ENCODE data around the gene CLK4. TPM values are rescaled to one million over a fixed set of nuclear protein-coding genes. Genes with fewer than 3 reads are reported as not detected.

CLK4 gene
- total RNA-seq, 1 experiment from 2014 or later, result 27.7 TPM

GRCh38 chr5:178561746-178562264 lies 65.0 kb downstream of the CLK4 start:
- H3K27me3 ChIP-seq (ENCODE audit: low read length), result no peaks in the 10 kb centered on the region
- DNase-seq, result no peak
- H3K4me3 ChIP-seq (ENCODE audit: low read length), result no peak overlapping the region
- H3K4me2 ChIP-seq (ENCODE audit: low read depth, low read length, poor library complexity, severe bottlenecking), result no peak overlapping the region
- H3K36me3 ChIP-seq (ENCODE audit: insufficient read depth, low read length), result no peaks in the 10 kb centered on the region
- no peaks in the 10 kb centered on the region for H3K9me2 ChIP-seq (replicated peaks; ENCODE audit: insufficient read depth, low read length)
- no peaks in the 10 kb centered on the region for H3K9me3 ChIP-seq (ENCODE audit: low read length)
- no peak overlapping the region for H3K9ac ChIP-seq (ENCODE audit: low read length)
- H3K27ac ChIP-seq (ENCODE audit: low read length), result no peak overlapping the region
- H4K20me1 ChIP-seq (ENCODE audit: insufficient read depth, low read depth, low read length), result no peaks in the 10 kb centered on the region
- no peaks in the 10 kb centered on the region for H3K4me1 ChIP-seq (ENCODE audit: low read length)
- no peak overlapping the region for H2AFZ ChIP-seq (ENCODE audit: low read length)
- H3K79me2 ChIP-seq (ENCODE audit: low read length), result no peaks in the 10 kb centered on the region

GRCh38 chr5:178560911-178561310 lies 65.9 kb downstream of the CLK4 start:
- Histone ChIP-seq H3K27me3 (ENCODE audit: low read length) (no peaks in the 10 kb centered on the region), H3K4me1 (ENCODE audit: low read length) (no peaks in the 10 kb centered on the region), H3K4me2 (ENCODE audit: low read depth, low read length, poor library complexity, severe bottlenecking) (no peak overlapping the region), H2AFZ (ENCODE audit: low read length) (no peak overlapping the region), H4K20me1 (ENCODE audit: insufficient read depth, low read depth, low read length) (no peaks in the 10 kb centered on the region), H3K9me3 (ENCODE audit: low read length) (no peaks in the 10 kb centered on the region), H3K79me2 (ENCODE audit: low read length) (no peaks in the 10 kb centered on the region), H3K4me3 (ENCODE audit: low read length) (no peak overlapping the region), H3K9ac (ENCODE audit: low read length) (no peak overlapping the region), H3K27ac (ENCODE audit: low read length) (no peak overlapping the region), H3K36me3 (ENCODE audit: insufficient read depth, low read length) (no peaks in the 10 kb centered on the region), H3K9me2 (replicated peaks; ENCODE audit: insufficient read depth, low read length) (no peaks in the 10 kb centered on the region)
- no peak for DNase-seq

- Histone ChIP-seq H4K20me1 (ENCODE audit: insufficient read depth, low read depth, low read length) (no peaks in the 10 kb centered on the region), H3K36me3 (ENCODE audit: insufficient read depth, low read length) (no peaks in the 10 kb centered on the region), H3K4me1 (ENCODE audit: low read length) (no peaks in the 10 kb centered on the region), H3K27me3 (ENCODE audit: low read length) (no peaks in the 10 kb centered on the region), H3K9ac (ENCODE audit: low read length) (no peak overlapping the region), H3K9me3 (ENCODE audit: low read length) (no peaks in the 10 kb centered on the region), H3K79me2 (ENCODE audit: low read length) (no peaks in the 10 kb centered on the region), H3K9me2 (replicated peaks; ENCODE audit: insufficient read depth, low read length) (no peaks in the 10 kb centered on the region), H3K4me3 (ENCODE audit: low read length) (no peak overlapping the region), H2AFZ (ENCODE audit: low read length) (no peak overlapping the region), H3K27ac (ENCODE audit: low read length) (no peak overlapping the region), H3K4me2 (ENCODE audit: low read depth, low read length, poor library complexity, severe bottlenecking) (no peak overlapping the region)
- DNase-seq, result no peak
Measured at GRCh38 chr5:178557416-178557815, 69.4 kb downstream of the CLK4 start.

GRCh38 chr5:178555771-178556211 lies 71.1 kb downstream of the CLK4 start:
- Histone ChIP-seq H3K9me2 (replicated peaks; ENCODE audit: insufficient read depth, low read length) (no peaks in the 10 kb centered on the region), H3K79me2 (ENCODE audit: low read length) (no peaks in the 10 kb centered on the region), H3K27me3 (ENCODE audit: low read length) (no peaks in the 10 kb centered on the region), H3K4me1 (ENCODE audit: low read length) (no peaks in the 10 kb centered on the region), H3K9ac (ENCODE audit: low read length) (no peak overlapping the region), H3K36me3 (ENCODE audit: insufficient read depth, low read length) (no peaks in the 10 kb centered on the region), H3K4me3 (ENCODE audit: low read length) (no peak overlapping the region), H4K20me1 (ENCODE audit: insufficient read depth, low read depth, low read length) (no peaks in the 10 kb centered on the region), H3K27ac (ENCODE audit: low read length) (no peak overlapping the region), H3K9me3 (ENCODE audit: low read length) (no peaks in the 10 kb centered on the region), H3K4me2 (ENCODE audit: low read depth, low read length, poor library complexity, severe bottlenecking) (no peak overlapping the region), H2AFZ (ENCODE audit: low read length) (no peak overlapping the region)
- DNase-seq, result no peak

- Histone ChIP-seq H3K4me1 (ENCODE audit: low read length) (no peaks in the 10 kb centered on the region), H4K20me1 (ENCODE audit: insufficient read depth, low read depth, low read length) (no peaks in the 10 kb centered on the region), H3K36me3 (ENCODE audit: insufficient read depth, low read length) (no peaks in the 10 kb centered on the region), H3K9ac (ENCODE audit: low read length) (no peak overlapping the region), H3K9me3 (ENCODE audit: low read length) (no peaks in the 10 kb centered on the region), H2AFZ (ENCODE audit: low read length) (no peak overlapping the region), H3K4me3 (ENCODE audit: low read length) (no peak overlapping the region), H3K4me2 (ENCODE audit: low read depth, low read length, poor library complexity, severe bottlenecking) (no peak overlapping the region), H3K9me2 (replicated peaks; ENCODE audit: insufficient read depth, low read length) (no peaks in the 10 kb centered on the region), H3K27me3 (ENCODE audit: low read length) (no peaks in the 10 kb centered on the region), H3K27ac (ENCODE audit: low read length) (no peak overlapping the region), H3K79me2 (ENCODE audit: low read length) (no peaks in the 10 kb centered on the region)
- DNase-seq, result no peak
Measured at GRCh38 chr5:178555005-178555404, 71.8 kb downstream of the CLK4 start.

- Histone ChIP-seq H3K9me3 (ENCODE audit: low read length) (no peaks in the 10 kb centered on the region), H3K4me1 (ENCODE audit: low read length) (no peaks in the 10 kb centered on the region), H3K79me2 (ENCODE audit: low read length) (no peaks in the 10 kb centered on the region), H3K36me3 (ENCODE audit: insufficient read depth, low read length) (no peaks in the 10 kb centered on the region), H3K27ac (ENCODE audit: low read length) (no peak overlapping the region), H3K9me2 (replicated peaks; ENCODE audit: insufficient read depth, low read length) (no peaks in the 10 kb centered on the region), H2AFZ (ENCODE audit: low read length) (no peak overlapping the region), H3K4me2 (ENCODE audit: low read depth, low read length, poor library complexity, severe bottlenecking) (no peak overlapping the region), H4K20me1 (ENCODE audit: insufficient read depth, low read depth, low read length) (no peaks in the 10 kb centered on the region), H3K9ac (ENCODE audit: low read length) (no peak overlapping the region), H3K4me3 (ENCODE audit: low read length) (no peak overlapping the region), H3K27me3 (ENCODE audit: low read length) (no peaks in the 10 kb centered on the region)
- no peak for DNase-seq
Measured at GRCh38 chr5:178554311-178554710, 72.5 kb downstream of the CLK4 start.

GRCh38 chr5:178553517-178553916 lies 73.3 kb downstream of the CLK4 start:
- H3K4me3 ChIP-seq (ENCODE audit: low read length), result no peak overlapping the region
- H3K27me3 ChIP-seq (ENCODE audit: low read length), result no peaks in the 10 kb centered on the region
- no peak for DNase-seq
- no peak overlapping the region for H3K4me2 ChIP-seq (ENCODE audit: low read depth, low read length, poor library complexity, severe bottlenecking)
- H3K27ac ChIP-seq (ENCODE audit: low read length), result no peak overlapping the region
- no peaks in the 10 kb centered on the region for H4K20me1 ChIP-seq (ENCODE audit: insufficient read depth, low read depth, low read length)
- H3K9me3 ChIP-seq (ENCODE audit: low read length), result no peaks in the 10 kb centered on the region
- H3K36me3 ChIP-seq (ENCODE audit: insufficient read depth, low read length), result no peaks in the 10 kb centered on the region
- H3K9ac ChIP-seq (ENCODE audit: low read length), result no peak overlapping the region
- no peaks in the 10 kb centered on the region for H3K4me1 ChIP-seq (ENCODE audit: low read length)
- no peaks in the 10 kb centered on the region for H3K79me2 ChIP-seq (ENCODE audit: low read length)
- H2AFZ ChIP-seq (ENCODE audit: low read length), result no peak overlapping the region
- no peaks in the 10 kb centered on the region for H3K9me2 ChIP-seq (replicated peaks; ENCODE audit: insufficient read depth, low read length)

Measured in Karpas-422 (cell line).